CD4-positive, alpha-beta memory T cell (primary cell): ENCODE results near the gene ITGA3. TPM values are rescaled to one million over a fixed set of nuclear protein-coding genes. Genes with fewer than 3 reads are reported as not detected.

ENCODE experiments used
- CTCF ChIA-PET: fragments of 350-600 bp; sonication (Branson Sonifier 250); formaldehyde crosslinking; loops from one replicate; lab custom pipeline; 2021; ENCODE audit warnings: inconsistent platforms; ENCODE audit not compliant: partially characterized antibody; lab: Charles Lee
- POLR2A ChIA-PET: fragments of 350-600 bp; sonication (Branson Sonifier 250); formaldehyde crosslinking; loops from one replicate; lab custom pipeline; 2021; ENCODE audit not compliant: partially characterized antibody; lab: Charles Lee
- DNase-seq, 5 donors: peaks; one replicate each; pipeline versions ENCODE4 v3.0.0 to v3.0.0-alpha.2; 2020 to 2022; ENCODE audit warnings: mixed read lengths in 1 of 5
- H3K27ac ChIP-seq: one replicate; pipeline ENCODE4 v1.7.0; 2013; ENCODE audit warnings: low read depth, low read length
- H3K27me3 ChIP-seq: 2 replicates; pipeline ENCODE4 v1.7.0; 2013; ENCODE audit warnings: mild to moderate bottlenecking, low read length, moderate library complexity; ENCODE audit not compliant: insufficient read depth
- H3K36me3 ChIP-seq: 2 replicates; pipeline ENCODE4 v1.7.0; 2013; ENCODE audit warnings: mild to moderate bottlenecking, low read length, moderate library complexity; ENCODE audit not compliant: insufficient read depth
- H3K4me1 ChIP-seq: 2 replicates; pipeline ENCODE4 v1.7.0; 2013; ENCODE audit warnings: mild to moderate bottlenecking, low read length, moderate library complexity; ENCODE audit not compliant: insufficient read depth
- H3K4me3 ChIP-seq, 2 donors: one replicate each; pipeline ENCODE4 v1.7.0; 2013; ENCODE audit warnings: low read length in 2 of 2, mild to moderate bottlenecking in 1 of 2
- H3K9me3 ChIP-seq, 2 donors: one replicate each; pipeline ENCODE4 v1.7.0; 2013; ENCODE audit warnings: low read length in 2 of 2, control low read depth in 1 of 2; ENCODE audit not compliant: control insufficient read depth in 1 of 2
- H3K27ac Mint-ChIP-seq, 7 donors: one replicate each; pipeline ENCODE4 v1.8.0; 2020 to 2021; ENCODE audit warnings: mixed read lengths in 7 of 7, mild to moderate bottlenecking in 6 of 7, inconsistent platforms in 3 of 7, moderate library complexity in 3 of 7
- H3K27me3 Mint-ChIP-seq, 2 donors: one replicate each; pipeline ENCODE4 v1.8.0; 2020 to 2021; ENCODE audit warnings: mixed read lengths in 2 of 2
- H3K36me3 Mint-ChIP-seq, 2 donors: one replicate each; pipeline ENCODE4 v1.8.0; 2020 to 2021; ENCODE audit warnings: mixed read lengths in 2 of 2, inconsistent platforms in 1 of 2, mild to moderate bottlenecking in 1 of 2
- H3K4me1 Mint-ChIP-seq, 4 donors: one replicate each; pipeline ENCODE4 v1.8.0; 2020 to 2021; ENCODE audit warnings: mixed read lengths in 4 of 4, mild to moderate bottlenecking in 1 of 4
- H3K4me3 Mint-ChIP-seq, 8 donors: one replicate each; pipeline ENCODE4 v1.8.0; 2020 to 2021; ENCODE audit warnings: mixed read lengths in 8 of 8, mild to moderate bottlenecking in 7 of 8, moderate library complexity in 6 of 8, inconsistent platforms in 3 of 8
- H3K9me3 Mint-ChIP-seq, 8 donors: one replicate each; pipeline ENCODE4 v1.8.0; 2020 to 2021; ENCODE audit warnings: mixed read lengths in 8 of 8, mild to moderate bottlenecking in 5 of 8, inconsistent platforms in 3 of 8, moderate library complexity in 1 of 8
- intact Hi-C: fragments of 100-400 bp; cut with micrococcal nuclease; formaldehyde crosslinking; loops from one replicate; pipeline ENCODE4 v1.15.1; 2023
- polyA plus RNA-seq, 2 donors: library from polyadenylated mRNA; unstranded; fragments of 300-500 nt; fragmentation: Illumina TruSeq; gene quantifications; one replicate each; pipeline ENCODE4 v1.2.3, GENCODE V29; 2021
- total RNA-seq, 2 experiments: library from RNA; stranded (reverse); gene quantifications; one replicate each; pipeline ENCODE4 v1.2.3, GENCODE V29; 2021

Gene ITGA3
- total and polyA plus RNA-seq, 4 experiments from 2014 or later = 1.6 to 16.3 (median 9.4) TPM

DNA sequence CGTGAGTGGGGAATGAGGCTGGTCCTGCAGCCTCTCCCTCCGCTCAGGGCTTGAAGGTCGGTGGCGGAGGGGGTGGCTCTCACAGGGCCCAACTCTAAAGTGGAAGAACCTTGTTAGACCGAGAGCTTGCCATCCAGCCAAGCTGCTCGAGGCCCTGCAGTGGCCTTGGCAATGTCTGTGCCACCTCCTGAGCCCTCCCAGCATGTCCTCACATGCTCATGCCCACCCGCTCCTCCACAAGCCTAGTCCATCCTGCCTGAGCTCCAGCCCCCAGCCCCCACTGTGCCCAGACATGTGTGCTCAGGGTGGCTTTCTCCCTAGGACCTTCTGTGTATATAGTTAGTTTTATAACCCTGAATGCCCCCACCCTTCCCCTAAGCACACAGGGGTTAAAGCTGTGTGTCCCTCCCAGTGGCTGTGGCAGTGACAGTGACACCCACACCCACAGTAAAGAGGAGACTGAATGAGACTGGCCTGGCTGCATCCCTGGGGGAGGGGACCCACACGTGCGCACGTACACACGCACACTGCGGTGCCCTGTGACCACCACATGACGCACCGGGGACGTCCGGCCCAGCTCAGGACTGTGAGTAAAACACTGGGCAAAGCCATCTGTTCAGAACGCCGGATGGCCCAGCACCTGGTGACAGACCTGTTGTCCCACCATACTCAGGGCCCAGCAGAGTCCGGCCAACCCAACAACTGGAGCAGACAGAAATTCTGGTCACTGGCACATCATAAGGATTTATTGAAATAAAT is 54.9 kb downstream of the ITGA3 start:
- H3K4me1 Mint-ChIP-seq = peaks cover 4 to 9% (median 6%) of the 10 kb centered on the region in 4 donors
- no peak overlapping the region for H3K4me3 Mint-ChIP-seq
- no peak for DNase-seq
- Histone ChIP-seq H3K27ac (no peak overlapping the region), H3K27me3 (no peaks in the 10 kb centered on the region), H3K9me3 (no peaks in the 10 kb centered on the region), H3K4me1 (no peaks in the 10 kb centered on the region), H3K36me3 (peaks cover 23% of the 10 kb centered on the region), H3K4me3 (no peak overlapping the region)
- POLR2A ChIA-PET = interaction anchor here (0.6 kb wide), 1 partner anchor 423 kb away, joined by 3 read pairs; no protein-coding TSS in a partner anchor
- H3K27me3 Mint-ChIP-seq = peaks cover 4 to 6% of the 10 kb centered on the region in 2 donors
- peaks cover 5 to 28% of the 10 kb centered on the region in 2 donors for H3K36me3 Mint-ChIP-seq
- intact Hi-C loops = no loop called here
- no peaks in the 10 kb centered on the region for H3K9me3 Mint-ChIP-seq
- no peak overlapping the region for H3K27ac Mint-ChIP-seq
- CTCF ChIA-PET = interaction anchor here (1.4 to 2.9 kb wide), 3 partner anchors 17 to 51 kb away, joined by 5 to 9 read pairs (median 6); no protein-coding TSS in a partner anchor

DNA sequence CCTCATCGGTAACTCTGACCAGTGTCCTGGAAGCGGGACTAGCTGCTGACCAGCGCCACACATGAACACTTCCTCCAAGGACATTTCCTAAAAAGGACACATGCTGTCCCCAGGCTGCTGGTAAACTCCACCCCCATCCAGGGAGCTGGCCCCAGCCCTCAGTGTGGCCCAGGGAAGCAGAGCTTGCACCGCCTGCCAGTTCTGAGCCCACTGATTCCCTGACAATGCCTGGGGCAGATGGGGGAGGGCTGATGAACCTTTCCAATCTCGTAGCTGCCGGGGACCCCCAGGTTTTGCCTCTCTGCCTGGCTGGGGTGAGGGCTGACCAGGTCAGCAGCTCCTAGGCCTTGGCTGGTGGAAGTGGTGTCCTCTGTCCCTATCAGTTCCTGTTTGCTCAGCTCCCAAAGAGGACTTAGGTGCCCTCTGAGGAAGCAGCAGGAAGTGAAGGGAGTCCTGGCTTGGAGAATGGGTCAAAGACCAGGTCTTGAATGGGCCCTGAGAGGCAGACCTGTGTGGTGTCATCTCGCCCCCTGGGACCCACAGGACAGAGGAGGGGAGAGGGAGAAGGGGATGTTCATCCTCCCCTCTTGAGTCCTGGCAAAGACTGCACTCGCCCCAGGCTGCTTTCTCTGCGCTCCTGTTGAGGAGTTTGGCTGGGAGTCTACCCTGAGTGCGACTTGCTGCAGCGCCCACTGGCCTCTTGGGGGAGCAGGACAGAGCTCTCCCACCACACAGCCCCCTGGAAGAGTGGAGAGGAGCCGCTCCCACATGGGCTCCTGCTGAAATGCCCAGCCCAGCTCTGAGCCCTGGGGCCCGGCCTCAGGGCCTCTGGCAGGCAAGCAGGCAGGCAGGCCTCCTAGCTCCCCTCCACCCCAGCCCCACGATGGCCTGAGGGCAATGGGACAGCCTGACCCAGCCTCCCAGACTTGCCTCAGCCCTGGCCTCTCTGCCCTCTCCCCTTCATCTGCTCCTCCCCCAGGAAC is 56.1 kb downstream of the ITGA3 start:
- H3K36me3 Mint-ChIP-seq = peaks cover 5 to 23% of the 10 kb centered on the region in 2 donors
- no peak overlapping the region for H3K4me3 ChIP-seq
- no peak for DNase-seq
- peaks cover 4% of the 10 kb centered on the region for H3K4me1 ChIP-seq
- H3K27ac Mint-ChIP-seq = no peak overlapping the region
- CTCF ChIA-PET = interaction anchor here (1.4 to 2.9 kb wide), 3 partner anchors 18 to 50 kb away, joined by 5 to 9 read pairs (median 6); no protein-coding TSS in a partner anchor
- intact Hi-C loops = no loop called here
- H3K9me3 Mint-ChIP-seq = no peaks in the 10 kb centered on the region
- peaks cover 7 to 10% of the 10 kb centered on the region in 2 donors for H3K27me3 Mint-ChIP-seq
- H3K9me3 ChIP-seq = no peaks in the 10 kb centered on the region
- peaks cover 4 to 13% (median 10%) of the 10 kb centered on the region in 4 donors for H3K4me1 Mint-ChIP-seq
- H3K4me3 Mint-ChIP-seq = no peak overlapping the region
- peaks cover 17% of the 10 kb centered on the region for H3K36me3 ChIP-seq
- POLR2A ChIA-PET = interaction anchor here (3.2 kb wide), 1 partner anchor 17 kb away, joined by 11 read pairs; the partner anchor contains the start of gene PDK2
- H3K27me3 ChIP-seq = peaks cover 6% of the 10 kb centered on the region
- no peak overlapping the region for H3K27ac ChIP-seq

DNA sequence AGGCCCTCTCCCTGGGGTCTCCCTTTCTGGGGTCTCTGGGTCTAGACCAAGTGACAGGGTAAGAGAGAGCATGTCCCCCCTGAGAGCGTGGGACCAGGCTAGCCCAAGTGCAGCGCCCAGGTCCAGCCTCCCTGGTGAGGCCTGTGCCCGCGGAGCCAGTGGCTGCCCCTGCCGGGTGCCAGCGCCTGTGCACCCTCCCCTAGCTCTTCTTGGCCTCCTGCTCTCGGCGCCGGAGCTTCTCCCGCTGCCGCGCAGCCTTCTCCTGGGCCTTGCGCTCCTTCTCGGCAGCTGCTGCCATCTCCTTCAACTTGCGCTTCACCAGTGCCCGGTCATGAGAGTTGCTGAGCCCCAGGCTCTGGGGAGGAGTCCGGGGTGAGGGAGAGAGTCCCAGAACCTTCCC is 56.8 kb downstream of the ITGA3 start:
- POLR2A ChIA-PET = interaction anchor here (0.7 to 3.2 kb wide), 3 partner anchors 18 to 38 kb away, joined by 3 to 11 read pairs (median 3); partner anchors contain the start of genes PDK2 and PPP1R9B
- peaks cover 5 to 17% of the 10 kb centered on the region in 2 donors for H3K36me3 Mint-ChIP-seq
- peaks cover 7 to 16% (median 12%) of the 10 kb centered on the region in 4 donors for H3K4me1 Mint-ChIP-seq
- CTCF ChIA-PET = interaction anchor here (0.6 to 2.9 kb wide), 3 partner anchors 18 to 51 kb away, joined by 3 to 9 read pairs (median 5); no protein-coding TSS in a partner anchor
- H3K27me3 ChIP-seq = peaks cover 7% of the 10 kb centered on the region
- peaks cover 17% of the 10 kb centered on the region for H3K36me3 ChIP-seq
- peaks cover 7 to 13% of the 10 kb centered on the region in 2 donors for H3K27me3 Mint-ChIP-seq
- no peaks in the 10 kb centered on the region for H3K9me3 Mint-ChIP-seq
- no peak overlapping the region for H3K4me3 ChIP-seq
- H3K27ac ChIP-seq = no peak overlapping the region
- intact Hi-C loops = no loop called here
- no peak overlapping the region for H3K4me3 Mint-ChIP-seq
- no peak for DNase-seq
- H3K27ac Mint-ChIP-seq = peak overlapping the region in 1 of 7 donors; percentile 61
- peaks cover 11% of the 10 kb centered on the region for H3K4me1 ChIP-seq
- no peaks in the 10 kb centered on the region for H3K9me3 ChIP-seq

DNA sequence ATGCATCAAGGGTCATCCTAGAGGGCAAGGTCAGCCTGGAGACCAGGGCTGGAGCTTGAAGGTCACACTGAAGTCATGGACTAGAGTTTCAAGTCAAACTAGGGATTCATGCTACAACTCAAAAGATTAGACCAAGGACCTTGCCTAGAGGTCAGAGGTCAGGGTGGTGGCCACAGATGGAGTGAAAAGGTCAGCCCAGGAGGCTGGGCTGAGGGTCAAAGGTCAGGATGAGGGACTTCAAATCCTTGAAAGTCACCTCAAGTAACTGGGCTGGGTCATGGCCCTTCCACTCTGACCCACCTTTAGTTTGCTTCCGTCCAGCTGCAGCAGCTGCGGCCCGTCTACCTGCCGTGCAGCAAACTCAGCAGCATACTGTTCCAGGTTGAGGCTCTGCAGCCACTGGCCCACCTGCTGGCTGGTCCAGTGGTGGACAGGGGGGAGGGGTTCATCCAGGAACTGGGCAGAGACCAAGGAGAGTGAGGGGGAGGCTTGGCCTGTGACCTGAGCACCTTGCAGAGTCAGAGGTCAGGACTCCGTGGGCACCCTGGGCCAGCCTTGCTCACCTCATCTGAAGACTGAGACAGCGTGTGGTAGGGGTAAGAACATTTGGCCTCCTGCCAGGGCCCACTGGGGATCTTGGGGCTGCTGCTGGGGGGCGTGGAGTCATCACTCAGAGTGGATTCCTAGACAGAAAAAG is 57.9 kb downstream of the ITGA3 start:
- peaks cover 13 to 17% of the 10 kb centered on the region in 2 donors for H3K27me3 Mint-ChIP-seq
- ChIA-PET POLR2A (interaction anchor here (0.7 to 3.2 kb wide), 3 partner anchors 19 to 37 kb away, joined by 3 to 11 read pairs (median 3); partner anchors contain the start of genes PDK2 and PPP1R9B), CTCF (interaction anchor here (0.6 to 4.0 kb wide), 13 partner anchors 9 to 155 kb away, joined by 3 to 31 read pairs (median 4); partner anchors contain the start of gene PDK2)
- no peak for DNase-seq
- H3K27me3 ChIP-seq = peaks cover 7% of the 10 kb centered on the region
- no peak overlapping the region for H3K4me3 ChIP-seq
- H3K36me3 ChIP-seq = peaks cover 7% of the 10 kb centered on the region
- no peak overlapping the region for H3K27ac ChIP-seq
- no peaks in the 10 kb centered on the region for H3K9me3 ChIP-seq
- peaks cover 7 to 16% (median 12%) of the 10 kb centered on the region in 4 donors for H3K4me1 Mint-ChIP-seq
- no peak overlapping the region for H3K4me3 Mint-ChIP-seq
- H3K36me3 Mint-ChIP-seq = peaks cover 2 to 9% of the 10 kb centered on the region in 2 donors
- no peaks in the 10 kb centered on the region for H3K9me3 Mint-ChIP-seq
- intact Hi-C loops = no loop called here
- no peak overlapping the region for H3K27ac Mint-ChIP-seq
- peaks cover 13% of the 10 kb centered on the region for H3K4me1 ChIP-seq

DNA sequence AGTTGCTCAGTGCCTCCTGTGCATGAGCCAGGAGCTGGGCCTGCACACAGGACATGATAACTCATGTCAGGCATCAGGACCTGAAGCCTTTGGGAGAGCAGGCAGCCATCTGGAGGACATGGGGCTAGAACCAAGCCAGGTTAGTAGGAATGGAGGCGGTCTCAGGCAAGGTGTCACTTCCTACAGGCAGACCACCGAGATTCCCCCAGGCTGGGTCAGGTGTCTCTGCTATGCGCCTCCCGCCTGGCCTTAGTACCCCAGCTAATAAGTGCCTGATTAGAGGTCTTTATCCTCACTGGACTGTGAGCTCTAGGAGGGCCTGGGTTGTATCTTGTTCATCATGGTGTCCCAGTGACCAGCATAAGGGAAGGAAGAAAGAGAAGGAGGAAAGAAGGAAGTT is 58.5 kb downstream of the ITGA3 start:
- ChIA-PET CTCF (interaction anchor here (0.8 to 4.0 kb wide), 13 partner anchors 9 to 154 kb away, joined by 3 to 31 read pairs (median 4); partner anchors contain the start of gene PDK2), POLR2A (interaction anchor here (1.5 to 3.2 kb wide), 2 partner anchors 20 to 24 kb away, joined by 4 to 11 read pairs; partner anchors contain the start of gene PDK2)
- Histone ChIP-seq H3K9me3 (no peaks in the 10 kb centered on the region), H3K4me1 (peaks cover 13% of the 10 kb centered on the region), H3K27ac (no peak overlapping the region), H3K4me3 (no peak overlapping the region), H3K27me3 (peaks cover 7% of the 10 kb centered on the region), H3K36me3 (peaks cover 2% of the 10 kb centered on the region)
- Mint-ChIP-seq H3K4me1 (peaks cover 7 to 16% (median 12%) of the 10 kb centered on the region in 4 donors), H3K9me3 (no peaks in the 10 kb centered on the region), H3K36me3 (peaks cover 0 to 3% of the 10 kb centered on the region in 2 donors), H3K4me3 (no peak overlapping the region), H3K27me3 (peaks cover 13 to 19% of the 10 kb centered on the region in 2 donors), H3K27ac (peak overlapping the region in 1 of 7 donors; percentile 45)
- intact Hi-C loops = no loop called here
- no peak for DNase-seq

DNA sequence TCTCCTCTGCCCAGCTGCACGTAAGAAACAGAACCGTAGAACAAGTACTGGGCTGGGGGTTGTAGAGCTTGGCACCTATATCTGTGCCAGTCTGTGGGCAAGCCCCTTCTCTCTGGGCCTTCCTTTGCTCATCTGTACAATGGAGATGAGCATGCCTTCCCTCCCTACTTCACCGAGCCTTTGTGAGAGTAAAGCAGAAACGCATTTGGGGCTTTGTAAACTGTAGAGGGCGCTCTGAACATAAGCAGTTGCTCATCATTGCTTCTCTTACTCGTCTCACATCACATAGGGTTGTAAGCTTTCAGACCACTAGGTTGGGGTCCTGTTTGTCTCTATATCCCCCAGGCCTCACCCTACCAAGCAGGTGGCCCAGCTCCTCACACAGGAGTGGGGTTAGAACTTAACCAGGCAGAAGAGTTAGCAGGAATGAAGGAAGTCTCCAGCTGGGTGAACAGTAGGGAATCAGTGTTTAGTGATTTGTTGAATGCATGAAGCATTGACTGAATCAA is 59.0 kb downstream of the ITGA3 start:
- DNase-seq = peak in 4 of 5 donors; percentile 30 to 50 (median 42)
- POLR2A ChIA-PET = interaction anchor here (1.5 to 3.2 kb wide), 2 partner anchors 20 to 24 kb away, joined by 4 to 11 read pairs; partner anchors contain the start of gene PDK2
- H3K4me1 ChIP-seq = peaks cover 13% of the 10 kb centered on the region
- H3K4me3 ChIP-seq = no peak overlapping the region
- CTCF ChIA-PET = interaction anchor here (0.8 to 4.0 kb wide), 14 partner anchors 9 to 154 kb away, joined by 3 to 31 read pairs (median 4); partner anchors contain the start of gene PDK2
- H3K27ac ChIP-seq = no peak overlapping the region
- intact Hi-C loops = no loop called here
- peaks cover 7 to 16% (median 12%) of the 10 kb centered on the region in 4 donors for H3K4me1 Mint-ChIP-seq
- no peak overlapping the region for H3K4me3 Mint-ChIP-seq
- no peaks in the 10 kb centered on the region for H3K9me3 ChIP-seq
- H3K36me3 Mint-ChIP-seq = peaks cover 0 to 2% of the 10 kb centered on the region in 2 donors
- H3K27me3 Mint-ChIP-seq = peaks cover 14 to 20% of the 10 kb centered on the region in 2 donors
- H3K9me3 Mint-ChIP-seq = no peaks in the 10 kb centered on the region
- H3K27ac Mint-ChIP-seq = peak overlapping the region in 1 of 7 donors; percentile 45
- peaks cover 7% of the 10 kb centered on the region for H3K27me3 ChIP-seq
- no peaks in the 10 kb centered on the region for H3K36me3 ChIP-seq
